A549 treated with ZK216348 at 1 μM for 4 hours (cell line): ENCODE data around the gene TMED8. TPM values are rescaled to one million over a fixed set of nuclear protein-coding genes. Genes with fewer than 3 reads are reported as not detected.

Experiments
- total RNA-seq: library from RNA; stranded (reverse); fragments of 200-300 nt; extraction: Qiagen RNA extraction; gene quantifications from 5 replicates; pipeline ENCODE4 v1.2.3, GENCODE V29; 2022; ENCODE audit warnings: low read depth

Gene TMED8
- total RNA-seq = 3.6 to 8.2 TPM (median 7.4 TPM) in 5 replicates

GRCh38 chr14:77376771-77377501, at the start of gene TMED8, which contains the start of gene SAMD15:
Gene TMED8 (minus strand): TSS chr14:77377094. CDS start chr14:77377053, 41 bp downstream.
Gene SAMD15 (plus strand): TSS chr14:77377379. CDS start chr14:77377419, 40 bp downstream.

GRCh38 chr14:77423423-77423822, 46.5 kb upstream of the TMED8 start, which contains the start of gene NOXRED1:
Gene NOXRED1 (minus strand): TSS chr14:77423523. CDS start chr14:77422889, 634 bp downstream.

GRCh38 chr14:77320238-77320935, 56.5 kb downstream of the TMED8 start, which contains the start of gene POMT2:
Gene POMT2 (minus strand): TSS chr14:77320883. CDS start chr14:77320681, 202 bp downstream.

Other genes with a start within 250 kb of the TMED8 start
- gene ZDHHC22, start 235.3 kb downstream of the TMED8 start, total RNA-seq = 0.13 to 0.20 TPM (median 0.20 TPM) in 5 replicates
- gene TMEM63C, start 195.3 kb downstream of the TMED8 start, total RNA-seq = 1.1 to 3.3 TPM (median 2.2 TPM) in 5 replicates
- not detected in 5 replicates for gene NGB, start 105.9 kb downstream of the TMED8 start, total RNA-seq
- 30.3 to 33.9 TPM (median 32.0 TPM) in 5 replicates for gene POMT2, start 56.2 kb downstream of the TMED8 start, total RNA-seq
- 32.3 to 42.7 TPM (median 36.0 TPM) in 5 replicates for gene GSTZ1, start 56.1 kb downstream of the TMED8 start, total RNA-seq
- gene SAMD15, start 285 bp upstream of the TMED8 start, total RNA-seq = 1.9 to 3.1 TPM (median 1.9 TPM) in 5 replicates
- 0.26 TPM in 1 of 5 replicates, not detected in the others for gene NOXRED1, start 46.4 kb upstream of the TMED8 start, total RNA-seq
- gene VIPAS39, start 80.5 kb upstream of the TMED8 start, total RNA-seq = 12.6 to 14.3 TPM (median 14.0 TPM) in 5 replicates
- 223 to 417 TPM (median 266 TPM) in 5 replicates for gene AHSA1, start 81.0 kb upstream of the TMED8 start, total RNA-seq
- 0.33 to 0.91 TPM (median 0.46 TPM) in 5 replicates for gene ISM2, start 121.7 kb upstream of the TMED8 start, total RNA-seq
- gene SPTLC2, start 239.5 kb upstream of the TMED8 start, total RNA-seq = 23.2 to 35.6 TPM (median 29.2 TPM) in 5 replicates